GM18951 (cell line): ENCODE results near the gene FRMD4A.

Source experiments
- POLR2A ChIP-seq: IDR thresholded peaks from 4 replicates; pipeline ENCODE4 v1.6.1; 2011; ENCODE audit warnings: mild to moderate bottlenecking; ENCODE audit not compliant: insufficient read length, insufficient read depth; ENCODE audit errors: extremely low read depth
- in situ Hi-C: fragments of 300-500 bp; cut with MboI; formaldehyde crosslinking; loops from one replicate; pipeline ENCODE4 v1.12.0; 2022; ENCODE audit warnings: low sequenced_read_pairs, mixed read lengths, inconsistent platforms; ENCODE audit not compliant: unreplicated experiment

Gene FRMD4A

DNA sequence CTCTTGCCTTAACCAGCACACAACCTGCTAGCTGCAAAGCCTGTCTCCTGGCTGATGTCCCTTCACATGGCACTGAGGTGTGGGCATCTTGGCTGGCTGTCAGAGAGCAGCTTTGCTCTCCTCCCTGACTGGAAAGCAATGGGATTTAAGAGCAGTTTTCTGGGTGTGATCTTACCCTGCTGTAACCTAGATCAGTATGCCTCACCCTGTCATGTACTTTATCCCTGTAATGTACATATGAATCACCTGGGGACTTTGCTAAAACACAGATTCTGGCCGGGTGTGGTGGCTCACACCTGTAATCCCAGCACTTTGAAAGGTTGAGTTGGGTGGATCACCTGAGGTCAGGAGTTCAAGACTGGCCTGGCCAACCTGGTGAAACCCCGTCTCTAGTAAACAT, 209.9 kb downstream of the FRMD4A start:
- in situ Hi-C loops, result no loop called here
- no peak for TF ChIP-seq POLR2A

DNA sequence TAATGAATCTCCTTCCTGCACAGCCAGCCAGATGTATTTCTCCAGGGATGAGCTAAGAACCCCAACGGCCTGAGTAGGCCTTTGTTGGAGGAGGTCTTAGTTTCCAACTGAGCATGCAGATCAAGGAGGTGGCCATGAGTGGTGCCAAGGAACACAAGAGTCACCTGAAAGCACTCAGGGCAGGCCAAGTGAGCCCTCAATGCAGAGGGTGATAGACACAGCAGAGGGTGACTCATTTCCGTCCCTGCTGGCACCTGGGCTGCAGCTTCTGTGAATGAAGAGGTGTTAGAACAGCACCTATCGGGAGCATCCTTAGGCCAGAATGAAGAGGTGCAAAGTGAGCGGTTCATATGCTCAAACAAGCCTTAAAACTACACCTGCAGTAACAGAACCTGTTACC, 211.8 kb downstream of the FRMD4A start:
- in situ Hi-C loops, result no loop called here
- TF ChIP-seq POLR2A, result no peak

DNA sequence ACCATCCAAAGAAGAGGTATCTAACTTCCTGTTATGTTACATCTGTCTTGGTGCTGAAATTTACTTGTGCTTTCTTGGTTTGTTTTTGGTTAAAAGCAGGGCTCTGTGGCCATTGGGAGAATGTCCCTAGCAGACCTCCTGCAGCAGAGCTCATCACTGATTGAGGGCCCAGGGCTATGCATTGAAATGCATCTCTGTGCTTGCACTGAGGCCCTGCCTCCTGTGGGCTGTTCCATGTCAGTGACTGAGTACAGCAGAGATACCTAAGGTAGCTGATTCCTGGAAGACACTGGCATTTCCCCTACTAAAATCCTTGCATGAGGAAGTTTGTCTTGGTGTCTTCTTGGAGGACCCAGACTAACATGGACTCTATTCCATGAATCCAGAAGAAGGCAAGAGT, 213.9 kb downstream of the FRMD4A start:
- TF ChIP-seq POLR2A, result no peak
- in situ Hi-C loops, result no loop called here

DNA sequence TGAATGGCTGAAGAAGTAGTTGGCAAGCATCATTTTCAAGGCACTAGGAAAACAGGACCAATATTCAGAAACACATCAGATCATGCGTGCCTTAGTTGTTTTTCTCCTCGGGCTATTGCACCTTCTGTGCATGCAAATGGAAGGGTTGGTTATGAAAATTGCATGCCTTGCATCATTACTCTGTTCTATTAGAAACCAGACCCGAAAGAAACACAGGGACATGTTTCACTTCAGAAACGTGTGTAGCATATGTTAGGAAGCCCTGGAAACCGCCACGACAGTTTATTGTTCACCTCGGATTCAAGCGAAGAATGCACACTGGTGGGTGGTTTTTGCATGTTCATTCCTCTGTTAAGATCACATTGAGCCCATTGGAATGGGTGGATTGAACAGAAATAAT, 214.7 kb downstream of the FRMD4A start:
- TF ChIP-seq POLR2A, result no peak
- in situ Hi-C loops, result no loop called here

DNA sequence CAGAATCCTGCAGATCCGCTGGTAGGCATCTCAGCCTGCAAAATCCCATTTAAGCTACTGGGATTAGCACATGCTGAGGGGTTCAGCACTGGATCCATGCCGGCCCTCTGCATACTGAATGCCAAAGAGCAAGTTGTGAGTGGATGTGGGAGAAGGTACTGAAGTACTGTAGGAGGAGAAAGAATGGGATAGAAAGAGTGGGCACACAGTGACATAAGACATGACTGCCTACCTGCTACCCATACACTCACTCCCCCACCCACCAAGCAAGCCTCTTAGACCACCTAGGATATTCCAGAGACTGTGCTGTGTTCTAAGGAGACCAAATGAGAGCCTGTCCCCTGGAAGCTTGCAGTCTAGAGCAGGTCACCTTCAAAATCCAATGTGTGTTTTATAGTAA, 215.9 kb downstream of the FRMD4A start:
- TF ChIP-seq POLR2A, result no peak
- in situ Hi-C loops, result no loop called here

DNA sequence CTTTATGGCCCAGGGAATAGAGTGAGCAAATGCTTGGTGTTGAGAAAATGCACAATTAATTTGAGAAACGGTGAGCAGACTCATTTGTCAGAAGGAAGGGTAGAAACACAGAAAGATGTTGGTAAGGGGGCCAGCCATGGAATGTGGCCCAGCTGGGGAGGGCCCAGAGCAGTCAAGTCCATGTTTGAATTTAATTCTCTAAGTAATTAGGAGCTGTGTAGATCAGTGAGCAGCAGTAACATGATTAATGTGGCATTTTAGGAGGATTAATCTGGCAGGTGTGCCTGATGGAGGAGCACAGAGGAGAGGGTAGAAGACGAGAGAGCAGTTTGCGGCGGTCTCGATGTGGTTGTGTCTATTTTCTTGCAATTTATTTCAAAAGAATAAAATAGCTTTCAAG, 218.7 kb downstream of the FRMD4A start:
- in situ Hi-C loops, result no loop called here
- TF ChIP-seq POLR2A, result no peak

DNA sequence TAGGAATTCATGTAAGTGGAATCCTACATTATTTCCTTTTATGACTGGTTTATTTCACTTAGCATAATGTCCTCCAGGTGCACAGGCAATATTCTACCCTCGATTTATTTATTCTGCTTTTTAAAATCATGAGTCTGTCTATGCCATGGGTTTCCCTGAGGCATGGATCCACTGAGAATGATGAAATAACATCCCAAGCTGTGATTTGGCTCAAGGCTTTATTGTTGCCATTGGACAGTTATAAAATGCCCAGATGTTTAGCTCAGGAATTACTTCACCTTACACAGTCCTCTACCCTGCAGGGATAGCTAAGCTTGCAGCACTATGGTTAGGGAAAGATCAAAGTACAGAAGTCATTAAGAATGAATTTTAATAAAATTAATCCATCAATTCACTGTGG, 219.5 kb downstream of the FRMD4A start:
- TF ChIP-seq POLR2A, result no peak
- in situ Hi-C loops, result no loop called here

DNA sequence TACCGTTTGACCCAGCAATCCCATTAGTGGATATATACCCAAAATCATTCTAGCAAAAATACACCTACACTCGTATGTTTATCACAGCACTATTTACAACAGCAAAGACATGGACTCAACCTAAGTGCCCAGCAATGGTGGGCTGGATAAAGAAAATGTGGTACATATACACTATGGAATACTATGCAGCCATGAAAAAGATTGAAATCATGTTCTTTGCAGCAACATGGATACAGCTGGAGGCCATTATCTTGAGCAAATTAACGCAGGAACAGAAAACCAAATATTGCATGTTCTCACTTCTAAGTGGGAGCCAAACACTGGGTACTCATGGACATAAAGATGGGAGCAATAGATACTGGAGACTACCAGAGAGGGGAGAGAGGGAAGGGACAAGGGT, 223.9 kb downstream of the FRMD4A start:
- TF ChIP-seq POLR2A, result no peak
- in situ Hi-C loops, result no loop called here

DNA sequence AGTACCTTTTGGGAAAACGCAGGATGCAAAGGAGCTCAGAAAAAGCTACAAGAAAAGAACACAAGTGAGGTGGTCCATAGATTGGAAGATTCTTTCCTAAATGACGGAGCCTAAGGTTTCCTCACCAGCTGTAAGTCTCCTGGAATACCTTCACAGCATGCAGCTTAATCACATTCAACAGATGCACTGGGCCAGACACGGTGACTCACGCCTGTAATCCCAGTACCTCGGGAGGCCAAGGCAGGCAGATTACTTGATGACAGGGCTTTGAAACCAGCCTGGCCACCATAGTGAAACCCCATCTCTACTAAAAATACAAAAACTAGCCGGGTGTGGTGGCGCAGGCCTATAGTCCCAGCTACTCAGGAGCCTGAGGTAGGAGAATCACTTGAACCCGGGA, 228.7 kb downstream of the FRMD4A start:
- TF ChIP-seq POLR2A, result no peak
- in situ Hi-C loops, result no loop called here

DNA sequence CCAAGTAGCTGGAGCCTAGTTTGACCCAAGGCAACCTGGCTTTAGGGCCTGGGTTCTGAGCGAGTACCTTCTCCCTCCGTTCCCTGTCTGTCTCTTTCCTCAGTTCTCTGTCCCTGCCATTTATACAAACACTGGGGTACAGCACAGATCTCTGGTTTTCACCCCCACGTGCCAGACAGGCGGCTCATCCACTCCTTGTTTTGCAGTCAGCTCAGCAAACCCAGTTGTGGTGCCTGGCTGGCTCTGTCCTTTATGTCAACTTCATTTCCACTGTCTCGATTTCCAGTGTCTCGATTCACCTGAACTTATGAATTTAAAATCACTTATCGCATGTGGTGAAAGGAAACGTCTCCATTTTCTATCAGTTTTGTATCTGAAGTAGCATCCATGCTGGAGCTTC, 230.8 kb downstream of the FRMD4A start:
- in situ Hi-C loops, result no loop called here
- no peak for TF ChIP-seq POLR2A

DNA sequence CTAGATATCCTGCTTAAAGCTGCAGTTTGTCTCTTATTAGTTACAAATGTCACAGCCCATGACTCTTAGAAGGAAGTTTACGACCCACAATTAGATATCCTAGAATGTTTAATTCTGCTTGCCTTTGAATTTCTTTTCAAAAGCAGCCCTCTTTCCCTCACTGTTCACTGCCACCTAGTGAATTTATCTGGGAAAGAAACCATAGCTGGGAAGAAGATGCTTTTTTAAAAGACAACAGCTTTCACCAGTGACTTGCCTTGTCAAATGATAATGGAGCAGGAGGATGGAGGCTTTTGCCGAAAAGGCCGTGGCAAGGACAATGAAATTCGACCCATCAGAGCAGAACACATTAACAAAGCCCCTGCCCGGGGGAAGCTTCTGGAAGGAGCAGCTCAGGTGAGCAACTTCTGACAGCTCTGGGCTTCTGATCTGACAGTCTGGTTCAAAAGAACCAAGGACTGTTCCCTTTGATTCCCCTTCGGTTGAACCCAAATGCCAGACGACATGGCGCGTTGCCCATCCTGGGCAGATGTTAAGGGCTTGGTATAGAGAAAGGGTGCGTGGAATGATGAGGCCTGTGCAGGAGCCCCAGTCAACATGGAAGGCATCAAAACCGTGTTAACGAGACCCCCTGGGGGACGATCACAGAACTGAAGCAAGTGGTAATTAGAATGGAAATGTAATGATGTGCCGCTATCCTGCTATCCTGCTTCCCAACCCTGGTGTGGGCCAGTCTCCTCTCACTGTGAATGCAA, 236.8 kb downstream of the FRMD4A start:
- TF ChIP-seq POLR2A, result no peak
- in situ Hi-C loops, result no loop called here

DNA sequence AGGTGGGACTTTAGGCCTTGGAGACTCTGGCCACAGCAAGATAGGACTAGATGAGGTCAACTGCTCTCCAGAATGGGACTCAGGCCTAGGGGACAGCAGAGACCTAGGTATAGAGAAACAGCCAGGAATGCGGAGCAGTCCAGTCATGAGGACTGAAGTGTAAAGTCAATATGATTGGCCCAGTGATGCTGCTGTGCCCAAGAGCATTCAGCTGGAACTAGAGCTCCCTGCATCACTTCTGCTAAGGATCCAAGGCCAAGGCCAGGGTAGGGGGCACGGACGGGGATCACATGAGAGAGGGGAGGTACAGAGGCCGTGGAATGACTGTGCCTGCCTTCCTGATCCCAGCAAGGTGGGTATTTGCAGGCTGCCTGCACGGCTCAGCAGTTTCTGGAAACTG, 237.9 kb downstream of the FRMD4A start:
- TF ChIP-seq POLR2A, result no peak
- in situ Hi-C loops, result no loop called here

DNA sequence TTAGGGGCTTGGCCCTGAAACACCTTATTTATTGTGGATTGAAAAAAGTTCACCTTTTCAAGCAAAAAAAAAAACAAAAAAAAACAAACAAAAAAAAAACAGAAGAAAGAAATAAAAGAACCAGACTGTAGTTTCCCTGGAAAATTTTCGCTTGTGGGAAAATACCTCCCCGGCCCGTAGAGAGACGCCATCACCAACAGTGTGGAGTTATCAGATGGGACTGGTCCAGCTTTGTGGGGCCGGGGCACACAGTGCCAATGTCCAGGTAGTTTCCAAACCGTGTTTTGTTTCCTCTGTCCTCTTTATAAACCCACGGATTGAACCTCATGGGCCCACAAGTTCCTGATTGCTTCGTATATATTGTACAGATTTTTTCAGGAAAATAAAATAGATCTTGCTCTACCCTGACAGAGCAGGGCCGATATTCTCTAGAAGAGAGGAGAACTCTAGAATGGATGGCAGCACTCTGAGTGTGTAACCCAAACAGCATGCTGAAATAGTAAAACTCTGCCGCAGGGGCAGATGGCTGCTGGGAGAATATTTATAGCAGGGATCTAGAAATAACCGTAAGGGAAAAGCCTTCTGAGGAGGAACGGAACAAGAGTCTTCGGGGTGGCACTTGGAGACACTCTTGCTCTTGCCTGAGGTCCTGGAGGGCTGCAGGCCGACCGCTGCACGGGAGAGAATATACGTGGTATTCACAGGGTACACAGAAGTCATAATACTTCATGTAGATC, 241.0 kb downstream of the FRMD4A start:
- no peak for TF ChIP-seq POLR2A
- in situ Hi-C loops, result no loop called here

DNA sequence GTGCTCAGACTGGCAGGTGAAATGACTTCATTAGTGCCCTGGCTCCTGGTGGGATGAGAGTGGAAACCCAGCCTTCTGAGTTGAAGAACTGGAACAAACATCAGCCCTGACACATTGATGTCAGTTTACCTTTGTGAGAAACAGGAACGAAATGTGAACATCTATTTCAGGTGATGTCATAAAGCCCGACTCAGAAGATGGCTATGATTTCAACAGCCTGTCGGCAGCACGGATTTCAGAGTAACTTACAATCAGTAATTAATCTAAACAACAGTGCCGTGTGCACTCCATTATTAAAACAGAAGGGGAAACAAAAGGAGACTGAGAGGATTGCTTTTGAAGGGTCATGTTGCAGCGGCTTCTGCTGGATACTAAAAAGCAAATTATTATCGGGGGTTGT, 243.2 kb downstream of the FRMD4A start:
- in situ Hi-C loops, result no loop called here
- no peak for TF ChIP-seq POLR2A
